ENCODE measurements around the gene TENT5C. TPM values are rescaled to one million over a fixed set of nuclear protein-coding genes. Genes with fewer than 3 reads are reported as not detected.

Gene TENT5C
- total and polyA plus RNA-seq, 2 of the 13 experiments (the other 11 are each of a cell fraction or from before 2014, with no cell fraction given): 0.02 to 0.38 TPM

DNA sequence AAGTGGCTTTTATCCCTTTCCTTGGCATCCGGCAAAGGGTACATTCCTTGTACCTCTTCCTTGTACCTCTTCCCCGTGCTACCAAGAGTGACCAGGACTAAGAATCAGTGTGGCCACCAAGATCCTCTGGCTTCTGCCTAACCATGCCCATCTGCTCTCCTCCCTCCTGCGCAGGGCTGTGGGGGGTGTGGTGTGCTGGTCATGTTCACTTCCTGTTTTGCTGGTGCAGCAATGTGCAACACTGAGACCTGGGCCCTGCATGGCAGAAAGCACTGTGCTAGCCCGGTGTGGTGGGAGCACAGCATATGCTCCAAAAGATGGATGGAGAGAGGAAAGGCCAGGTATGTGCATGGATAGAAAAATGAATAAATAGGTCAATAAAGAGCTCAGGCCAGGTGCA, 33.3 kb upstream of the TENT5C start:
- ATAC-seq: no peak
- Histone ChIP-seq H3K36me3 (replicated peaks in 1 of 2; ENCODE audit: control insufficient read depth in 1 of 2, insufficient read depth in 2 of 2, low read length in 2 of 2) (no peaks in the 10 kb centered on the region), H3K27ac (ENCODE audit: extremely low read length, insufficient read depth, low read length) (no peak overlapping the region), H3K4me2 (ENCODE audit: low read depth, low read length) (no peak overlapping the region), H3K27me3 (ENCODE audit: control insufficient read depth in 1 of 2, insufficient read depth in 2 of 2, low read length in 2 of 2) (peaks cover 0 to 1% of the 10 kb centered on the region in 2 experiments; a peak in 1 of 5 replicates), H3K79me2 (ENCODE audit: insufficient read depth, low read length) (no peaks in the 10 kb centered on the region), H3K9ac (ENCODE audit: insufficient read depth, low read depth, low read length) (no peak overlapping the region), H3K9me3 (ENCODE audit: low read length) (no peaks in the 10 kb centered on the region), H3K4me3 (replicated peaks in 1 of 3; ENCODE audit: insufficient read depth in 1 of 3, low read depth in 2 of 3, low read length in 3 of 3) (no peak overlapping the region), H4K20me1 (ENCODE audit: insufficient read depth, low read length) (no peaks in the 10 kb centered on the region), H2AFZ (ENCODE audit: low read length) (no peak overlapping the region), H3K4me1 (ENCODE audit: insufficient read depth, low read length) (peaks cover 28% of the 10 kb centered on the region)
- WGBS (ENCODE audit: low lambda C conversion rate): 56% methylated on average over 4 of the region's 4 CpGs
- no peak for FAIRE-seq
- in situ Hi-C loops (cut with HindIII; ENCODE audit: extremely low pct_ligation_motif_present, low pct_unique_long_range_greater_than_20kb): no loop called here
- BruUV-seq (replicated peaks): no TSS peak
- ChIA-PET POLR2A (no interaction called here), CTCF (ENCODE audit: low intra/inter-chr PET ratio, low total read pairs) (no interaction called here)
- intact Hi-C loops (cut with micrococcal nuclease; ENCODE audit: unreplicated experiment): no loop called here
- TF ChIP-seq POGZ (CRISPR knock-in tag; IDR thresholded peaks at IDR 0.05): no peak
- no peak for TF ChIP-seq MXI1 (IDR thresholded peaks at IDR 0.05; ENCODE audit: borderline replicate concordance, low read depth, low read length)
- TF ChIP-seq, protein P1, sequence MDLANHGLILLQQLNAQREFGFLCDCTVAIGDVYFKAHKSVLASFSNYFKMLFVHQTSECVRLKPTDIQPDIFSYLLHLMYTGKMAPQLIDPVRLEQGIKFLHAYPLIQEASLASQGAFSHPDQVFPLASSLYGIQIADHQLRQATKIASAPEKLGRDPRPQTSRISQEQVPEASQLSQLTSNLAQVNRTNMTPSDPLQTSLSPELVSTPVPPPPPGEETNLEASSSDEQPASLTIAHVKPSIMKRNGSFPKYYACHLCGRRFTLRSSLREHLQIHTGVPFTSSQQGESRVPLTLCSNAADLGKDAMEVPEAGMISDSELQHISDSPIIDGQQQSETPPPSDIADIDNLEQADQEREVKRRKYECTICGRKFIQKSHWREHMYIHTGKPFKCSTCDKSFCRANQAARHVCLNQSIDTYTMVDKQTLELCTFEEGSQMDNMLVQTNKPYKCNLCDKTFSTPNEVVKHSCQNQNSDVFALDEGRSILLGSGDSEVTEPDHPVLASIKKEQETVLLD (CRISPR knock-in tag; IDR thresholded peaks at IDR 0.05; ENCODE audit: low read depth): no peak
- TF ChIP-seq HINFP (CRISPR knock-in tag; IDR thresholded peaks at IDR 0.05; ENCODE audit: low read depth): no peak
- no peak for TF ChIP-seq TCF12 (IDR thresholded peaks at IDR 0.05)
- TF ChIP-seq TCF12 (CRISPR knock-in tag; IDR thresholded peaks at IDR 0.05): no peak
- TF ChIP-seq FOXP1 (IDR thresholded peaks at IDR 0.05): no peak
- no peak for TF ChIP-seq FOXP1 (CRISPR knock-in tag; IDR thresholded peaks at IDR 0.05)
- TF ChIP-seq HMG20B (CRISPR knock-in tag; conservative IDR thresholded peaks at IDR 0.05): no peak
- DNase-seq (ENCODE audit: low spot score): no peak

Measured in HepG2 (cell line).